GM12865 (cell line): ENCODE measurements around the gene ELMO3.
A peak's percentile ranks its signal among the peaks of the same experiment; 100 is the strongest.

Source experiments
- DNase-seq: peaks from one replicate; pipeline ENCODE4 v3.0.0; 2010; ENCODE audit warnings: low read depth
- H3K4me3 ChIP-seq: 2 replicates; pipeline ENCODE4 v1.5.1; 2011; ENCODE audit warnings: mild to moderate bottlenecking, low read depth, low read length, control low read depth
- TF ChIP-seq, protein P1 (sequence below): IDR thresholded peaks from 2 replicates; pipeline ENCODE4 v1.5.1; 2011; ENCODE audit warnings: low read length, control low read depth, low read depth, inconsistent platforms; ENCODE audit not compliant: insufficient read depth; ENCODE audit errors: missing control alignments

ELMO3 gene

DNA sequence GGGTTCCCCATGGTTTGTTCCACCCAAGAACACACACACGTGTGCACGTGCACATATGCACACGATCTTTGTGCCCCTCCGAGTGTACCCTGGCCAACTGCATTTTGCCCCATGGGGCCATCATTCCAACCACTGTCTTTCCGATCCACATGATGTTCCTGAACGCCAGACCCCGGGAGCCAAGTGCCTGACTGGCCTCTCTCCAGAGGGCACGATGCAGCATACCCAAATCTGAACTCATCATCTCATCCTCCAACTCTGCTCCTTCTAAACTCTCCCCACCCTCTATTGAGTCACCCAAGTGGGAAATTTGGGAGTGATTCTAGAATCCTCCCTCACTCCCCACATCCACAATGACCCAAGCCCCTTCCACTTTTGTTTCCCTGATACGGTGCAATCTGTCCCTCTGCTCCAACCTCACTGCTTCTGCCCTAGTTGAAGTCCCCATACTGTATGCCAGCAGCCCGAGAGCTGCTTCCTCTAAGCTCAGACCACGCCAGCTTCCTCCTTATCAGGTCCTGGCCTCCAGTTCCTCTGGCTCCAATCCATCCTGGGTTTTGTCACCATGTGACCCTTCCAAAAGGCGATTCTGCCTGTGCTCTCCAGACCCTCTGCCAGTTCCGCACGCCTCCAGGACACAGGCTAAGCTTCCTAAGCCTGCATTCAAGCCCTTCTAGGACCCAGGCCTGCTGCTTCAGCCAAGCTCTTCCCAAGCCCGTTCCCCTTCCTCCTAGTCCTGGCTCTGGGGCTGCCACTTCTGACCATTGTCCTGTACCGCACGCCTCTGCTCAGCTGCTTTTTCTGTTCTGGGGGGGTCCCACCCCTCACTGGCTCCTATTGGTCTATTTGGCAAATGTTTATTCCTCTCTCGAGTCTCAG is 17.9 kb downstream of the ELMO3 start:
- H3K4me3 ChIP-seq, result no peak overlapping the region
- no peak for DNase-seq
- TF ChIP-seq, protein P1, sequence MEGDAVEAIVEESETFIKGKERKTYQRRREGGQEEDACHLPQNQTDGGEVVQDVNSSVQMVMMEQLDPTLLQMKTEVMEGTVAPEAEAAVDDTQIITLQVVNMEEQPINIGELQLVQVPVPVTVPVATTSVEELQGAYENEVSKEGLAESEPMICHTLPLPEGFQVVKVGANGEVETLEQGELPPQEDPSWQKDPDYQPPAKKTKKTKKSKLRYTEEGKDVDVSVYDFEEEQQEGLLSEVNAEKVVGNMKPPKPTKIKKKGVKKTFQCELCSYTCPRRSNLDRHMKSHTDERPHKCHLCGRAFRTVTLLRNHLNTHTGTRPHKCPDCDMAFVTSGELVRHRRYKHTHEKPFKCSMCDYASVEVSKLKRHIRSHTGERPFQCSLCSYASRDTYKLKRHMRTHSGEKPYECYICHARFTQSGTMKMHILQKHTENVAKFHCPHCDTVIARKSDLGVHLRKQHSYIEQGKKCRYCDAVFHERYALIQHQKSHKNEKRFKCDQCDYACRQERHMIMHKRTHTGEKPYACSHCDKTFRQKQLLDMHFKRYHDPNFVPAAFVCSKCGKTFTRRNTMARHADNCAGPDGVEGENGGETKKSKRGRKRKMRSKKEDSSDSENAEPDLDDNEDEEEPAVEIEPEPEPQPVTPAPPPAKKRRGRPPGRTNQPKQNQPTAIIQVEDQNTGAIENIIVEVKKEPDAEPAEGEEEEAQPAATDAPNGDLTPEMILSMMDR, result no peak

- TF ChIP-seq, protein P1, result no peak
- H3K4me3 ChIP-seq, result no peak overlapping the region
- DNase-seq, result no peak
Observed at GRCh38 chr16:67223992-67224391, 25.1 kb downstream of the ELMO3 start.

DNA sequence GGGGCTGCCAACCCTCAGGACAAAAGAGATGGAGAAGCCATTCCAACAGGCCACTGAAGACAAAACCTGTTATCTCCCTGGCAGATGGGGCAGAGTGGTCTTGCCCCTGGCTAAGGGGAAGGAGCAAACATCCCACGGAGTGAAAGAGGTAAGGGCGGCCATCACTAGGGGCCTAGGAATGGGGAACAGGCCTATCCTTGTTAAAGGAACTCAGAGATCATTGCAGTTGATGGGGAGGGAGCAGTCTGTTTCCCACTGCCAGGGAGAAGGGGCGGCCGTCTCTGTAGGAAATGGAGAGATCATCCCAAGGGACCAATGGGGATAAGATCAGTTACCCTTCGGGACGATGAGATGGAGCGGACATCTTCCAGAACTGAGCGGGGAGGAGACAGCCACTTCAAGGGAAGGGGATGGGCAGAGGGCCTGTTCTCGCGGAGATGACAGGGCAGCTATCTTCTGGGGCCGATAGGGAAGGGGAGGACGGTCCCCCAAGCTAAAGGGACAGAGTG is 27.4 kb downstream of the ELMO3 start:
- TF ChIP-seq, protein P1, result no peak
- DNase-seq, result no peak
- peak overlapping the region; percentile 97 for H3K4me3 ChIP-seq

- TF ChIP-seq, protein P1, result peak; percentile 14
- DNase-seq, result peak; percentile 99
- H3K4me3 ChIP-seq, result peak within 1 kb of the TSS; percentile 97
Observed at GRCh38 chr16:67226804-67227566, 28.1 kb downstream of the ELMO3 start, which contains the start of gene TMEM208. TMEM208 (plus strand) TSS chr16:67227130; CDS start chr16:67227219, 89 bp downstream.

- DNase-seq, result no peak
- H3K4me3 ChIP-seq, result peak overlapping the region; percentile 97
- TF ChIP-seq, protein P1, result no peak
Observed at GRCh38 chr16:67227567-67227921, 28.6 kb downstream of the ELMO3 start.

DNA sequence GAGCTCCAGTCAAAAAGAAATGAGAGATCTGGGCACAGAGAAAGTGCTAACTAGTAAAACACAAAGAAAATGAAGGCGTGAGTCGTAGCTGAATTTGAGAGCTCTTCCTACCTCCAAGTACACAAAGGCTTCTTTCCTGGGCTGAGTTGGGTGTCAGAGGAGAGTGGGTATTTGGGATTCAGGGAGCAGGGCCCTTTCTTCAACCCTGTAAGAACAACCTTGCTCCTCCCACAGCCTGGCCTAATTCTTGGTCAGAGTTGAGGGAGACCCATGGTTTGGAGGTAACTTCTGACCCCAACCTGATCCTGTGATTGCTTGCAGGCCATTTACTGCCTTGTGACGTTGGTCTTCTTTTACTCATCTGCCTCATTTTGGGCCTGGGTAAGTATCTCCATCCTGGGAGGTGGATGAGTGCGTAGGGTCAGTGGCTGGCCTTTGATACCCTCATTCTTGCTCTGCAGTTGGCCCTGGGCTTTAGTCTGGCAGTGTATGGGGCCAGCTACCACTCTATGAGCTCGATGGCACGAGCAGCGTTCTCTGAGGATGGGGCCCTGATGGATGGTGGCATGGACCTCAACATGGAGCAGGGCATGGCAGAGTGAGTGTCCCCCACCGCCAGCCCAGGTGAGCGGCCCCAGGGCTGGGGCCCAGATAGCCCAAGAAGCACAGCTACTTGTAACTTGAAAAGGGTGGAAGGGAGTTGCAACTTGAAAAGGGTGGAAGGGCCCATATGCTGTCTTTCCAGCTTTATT is 29.3 kb downstream of the ELMO3 start:
- DNase-seq, result no peak
- TF ChIP-seq, protein P1, result no peak
- H3K4me3 ChIP-seq, result peak overlapping the region; percentile 97
